Ramos (cell line): ENCODE results near the gene MFSD6.
"Not testable (repeated sequence)": the region's sequence is repeated elsewhere in the genome, so short reads cannot be mapped to it uniquely, and the experiment has no call there.

ENCODE experiments used
- in situ Hi-C: fragments of 300-500 bp; cut with MboI; formaldehyde crosslinking; loops from one replicate; pipeline ENCODE4 v1.14.3; 2022; ENCODE audit warnings: low sequenced_read_pairs; ENCODE audit not compliant: unreplicated experiment

Gene MFSD6

GRCh38 chr2:190402986-190403603 is 5.1 kb upstream of the MFSD6 start:
- in situ Hi-C loops: no loop called here

GRCh38 chr2:190404487-190404886 is 3.7 kb upstream of the MFSD6 start:
- in situ Hi-C loops: no loop called here

DNA sequence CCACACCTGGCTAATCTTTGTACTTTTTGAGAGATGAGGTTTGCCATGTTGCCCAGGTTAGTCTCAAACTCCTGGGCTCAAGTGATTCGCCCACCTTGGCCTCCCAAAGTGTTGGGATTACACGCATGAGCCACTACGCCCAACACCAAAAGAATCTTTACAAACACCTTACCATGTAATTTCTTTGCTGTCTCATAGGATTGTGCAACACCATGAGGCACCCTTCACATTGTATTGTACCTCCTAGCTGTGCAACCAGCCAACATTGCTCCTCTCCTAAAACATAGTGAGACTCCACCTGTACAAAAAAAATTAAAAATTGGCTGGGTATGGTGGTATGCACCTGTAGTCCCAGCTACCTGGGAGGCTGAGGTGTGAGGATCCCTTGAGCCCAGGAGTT is 3.1 kb upstream of the MFSD6 start:
- in situ Hi-C loops: no loop called here

DNA sequence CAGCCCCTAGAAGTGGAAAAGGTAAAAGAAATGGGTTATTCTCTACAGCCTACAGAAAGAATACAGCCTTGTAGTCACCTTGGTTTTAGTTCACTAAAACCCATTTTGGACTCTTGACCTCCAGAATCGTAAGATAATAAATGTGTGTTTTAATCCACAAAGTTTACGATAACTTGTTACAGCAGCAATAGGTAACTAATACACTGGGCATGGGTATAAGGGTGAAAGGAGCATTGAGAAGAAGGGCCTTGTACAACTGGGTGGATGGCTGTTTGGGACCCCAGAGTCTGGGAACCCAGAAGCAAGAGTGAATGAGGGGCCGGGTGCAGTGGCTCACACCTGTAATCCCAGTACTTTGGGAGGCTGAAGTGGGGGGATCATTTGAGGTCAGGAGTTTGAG is 2.2 kb upstream of the MFSD6 start:
- in situ Hi-C loops: no loop called here

- in situ Hi-C loops: no loop called here
Observed at GRCh38 chr2:190406805-190407204, 1.4 kb upstream of the MFSD6 start.

DNA sequence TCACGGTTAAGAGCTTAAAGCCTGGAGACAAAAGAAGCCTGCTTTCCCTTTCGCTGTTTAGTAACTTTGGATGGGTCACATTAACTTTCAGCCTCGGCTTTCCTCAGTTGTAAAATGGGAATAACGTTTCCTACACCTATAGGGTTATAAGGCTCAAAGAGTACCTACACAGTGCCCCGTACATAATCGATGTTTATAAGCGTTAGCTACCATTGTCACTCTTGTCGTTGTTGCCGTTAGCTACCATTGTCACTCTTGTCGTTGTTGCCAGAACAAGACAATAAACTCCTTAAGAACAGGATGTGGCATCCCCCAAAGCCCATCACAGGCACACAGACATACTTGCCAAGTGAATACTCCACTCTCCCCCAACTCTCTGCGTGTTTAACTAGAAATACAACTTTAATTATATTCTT is 901 bp upstream of the MFSD6 start:
- in situ Hi-C loops: no loop called here

DNA sequence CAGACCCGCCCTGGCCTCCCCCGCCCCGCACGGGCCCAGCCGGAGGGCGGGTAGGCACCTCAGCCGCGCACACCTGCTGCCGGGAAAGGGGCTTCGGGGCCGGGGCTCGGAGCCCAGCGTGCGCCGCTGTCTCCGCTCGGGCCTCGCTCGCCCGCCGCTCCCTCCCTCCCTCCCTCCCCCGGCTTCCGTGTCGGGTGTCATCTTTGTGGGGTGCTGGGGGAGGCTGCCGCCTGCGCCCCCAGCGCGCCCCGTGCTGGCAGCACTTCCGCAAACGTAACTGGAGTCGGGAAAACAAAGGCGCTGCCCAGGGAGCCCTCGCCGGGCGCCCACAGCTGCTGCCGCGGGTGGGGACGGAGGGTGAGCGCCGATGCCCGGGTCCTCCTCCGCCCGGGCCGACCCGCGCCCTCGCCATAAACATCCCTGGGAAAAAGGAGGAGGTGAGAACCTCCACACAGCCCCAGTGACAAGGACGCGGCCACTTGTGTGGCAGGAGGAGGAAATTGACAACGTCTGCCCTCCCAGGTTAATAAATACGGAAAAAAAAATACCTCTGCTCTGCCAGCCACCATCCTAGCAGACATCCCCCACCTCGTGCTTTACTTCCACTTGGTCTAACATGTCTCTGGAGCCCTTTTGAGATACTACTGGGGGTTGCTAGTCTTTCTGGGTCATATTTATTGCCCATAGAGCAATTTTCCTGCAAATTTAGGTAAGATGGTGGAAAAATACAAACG is 550 bp downstream of the MFSD6 start:
- in situ Hi-C loops: no loop called here

- in situ Hi-C loops: no loop called here
Observed at GRCh38 chr2:190409616-190410015, 1.5 kb downstream of the MFSD6 start.

DNA sequence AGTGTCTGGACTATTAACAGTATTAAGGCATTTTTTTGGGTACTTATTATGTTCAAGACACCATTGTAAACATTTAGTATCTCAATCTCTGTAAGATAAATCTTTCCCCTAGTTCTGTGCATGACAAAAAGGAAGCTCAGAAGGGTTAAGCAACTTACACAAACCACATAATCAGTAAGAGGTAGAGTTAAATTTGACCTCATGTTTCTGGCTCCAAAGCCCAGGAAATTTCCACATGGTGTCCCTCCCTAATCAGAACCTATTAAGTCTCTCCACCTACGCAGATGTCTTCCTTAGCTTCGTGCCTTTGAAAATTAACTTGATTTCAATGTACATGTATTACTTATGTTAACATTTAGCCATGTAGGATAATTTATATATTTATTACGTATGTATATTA is 2.0 kb downstream of the MFSD6 start:
- in situ Hi-C loops: no loop called here

GRCh38 chr2:190412966-190413365 is 4.8 kb downstream of the MFSD6 start:
- in situ Hi-C loops: no loop called here

DNA sequence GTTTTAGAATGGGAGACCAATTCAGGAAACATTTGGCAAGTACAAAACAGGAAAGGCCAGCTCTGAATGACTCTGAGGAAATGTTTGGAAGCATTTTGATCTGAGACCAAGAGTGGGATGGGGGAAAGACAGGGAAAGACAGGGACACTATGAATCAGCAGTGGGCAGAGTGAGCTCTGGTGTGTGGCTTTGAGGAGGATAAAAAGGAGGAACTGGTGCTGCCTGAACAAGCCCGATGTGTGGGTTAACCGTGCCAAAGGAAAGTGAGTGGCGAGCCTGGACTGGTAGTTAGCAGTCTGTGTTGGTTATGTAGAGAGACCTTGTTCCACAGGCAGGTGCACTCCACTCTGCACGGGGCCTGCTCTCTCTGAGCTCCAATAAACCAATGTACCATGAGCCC is 5.3 kb downstream of the MFSD6 start:
- in situ Hi-C loops: no loop called here

GRCh38 chr2:190415251-190415650 is 7.1 kb downstream of the MFSD6 start:
- in situ Hi-C loops: no loop called here

GRCh38 chr2:190415794-190416775 is 7.9 kb downstream of the MFSD6 start:
- in situ Hi-C loops: no loop called here

- in situ Hi-C loops: no loop called here
Observed at GRCh38 chr2:190417045-190417842, 9.1 kb downstream of the MFSD6 start.

DNA sequence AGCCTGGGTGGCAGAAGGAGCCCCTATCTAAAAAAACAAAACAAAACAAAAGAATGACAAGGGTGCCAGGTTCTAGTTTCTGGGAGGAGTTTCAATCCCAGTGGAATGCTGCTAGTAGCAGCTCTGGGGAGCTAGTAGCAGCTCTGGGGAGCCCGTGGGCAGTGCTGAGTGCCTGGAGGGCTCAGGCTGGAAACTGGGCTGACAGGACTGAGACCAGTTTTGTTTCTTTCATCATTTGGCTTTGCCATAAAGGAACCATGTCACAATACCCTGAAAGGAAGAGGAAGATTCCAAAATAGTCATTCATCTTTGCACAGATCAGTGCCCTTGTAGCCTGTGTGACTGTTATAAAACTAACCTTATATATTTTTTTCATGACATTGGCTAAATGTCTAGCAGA is 10.6 kb downstream of the MFSD6 start:
- in situ Hi-C loops: no loop called here

DNA sequence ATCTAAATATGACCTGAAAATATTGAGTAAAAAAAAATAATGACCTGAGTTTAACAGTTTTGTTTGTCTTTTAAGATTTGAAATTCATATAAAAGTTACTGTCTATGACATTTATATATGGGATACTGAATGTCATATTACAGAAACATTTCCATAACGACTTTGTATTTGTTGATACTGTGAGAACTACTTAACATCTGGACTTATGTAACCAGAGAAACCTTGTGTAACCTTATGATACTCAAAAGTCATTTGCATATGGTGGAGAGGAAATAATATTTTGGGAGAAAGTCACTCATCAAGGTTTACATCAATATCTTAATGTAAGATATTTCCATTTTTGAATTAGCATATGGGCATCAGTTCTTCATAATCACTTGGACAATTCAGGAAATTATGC is 12.6 kb downstream of the MFSD6 start:
- in situ Hi-C loops: no loop called here

- in situ Hi-C loops: no loop called here
Observed at GRCh38 chr2:190425221-190425866, 17.2 kb downstream of the MFSD6 start.

DNA sequence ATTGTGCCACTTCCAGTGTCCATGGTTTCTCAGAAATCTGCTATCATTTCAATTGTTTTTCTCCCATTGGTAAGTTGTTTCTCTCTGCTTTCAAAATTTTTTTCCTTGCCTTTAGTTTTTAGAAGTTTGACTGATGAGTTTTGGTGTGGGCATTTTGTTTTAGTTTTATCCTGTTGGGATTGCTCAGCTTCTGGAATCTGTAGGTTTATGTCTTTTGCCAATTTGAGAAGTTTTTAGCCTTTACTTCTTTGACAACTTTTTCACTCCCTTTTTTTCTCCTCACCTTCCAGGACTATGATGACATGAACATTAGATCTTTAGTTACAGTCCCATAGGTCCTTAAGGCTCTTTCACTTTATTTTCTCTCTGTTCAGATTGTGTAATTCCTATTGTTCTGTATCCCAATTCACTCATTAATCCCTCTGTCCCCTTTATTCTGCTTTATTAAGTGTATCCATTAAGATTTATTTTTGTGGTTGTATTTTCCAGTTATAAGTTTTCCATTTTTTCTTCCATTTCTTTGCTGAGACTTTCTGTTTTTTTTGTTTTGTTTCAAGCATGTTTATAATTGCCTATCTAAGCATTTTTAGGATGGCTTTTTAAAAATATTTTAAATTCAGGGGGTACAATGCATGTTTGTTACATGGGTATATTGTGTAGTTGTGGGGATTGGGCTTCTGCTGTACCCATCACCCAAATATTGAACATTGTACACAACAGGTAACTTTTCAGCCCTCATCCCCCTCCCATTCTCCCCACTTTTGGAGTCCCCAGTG is 17.9 kb downstream of the MFSD6 start:
- in situ Hi-C loops: no loop called here

- in situ Hi-C loops: not testable (repeated sequence)
Observed at GRCh38 chr2:190430866-190431265, 22.7 kb downstream of the MFSD6 start.
